ENCODE data around the gene PATJ.
"Not testable (repeated sequence)": the region's sequence is repeated elsewhere in the genome, so short reads cannot be mapped to it uniquely, and the experiment has no call there.

The PATJ gene

GRCh38 chr1:62177621-62178020 lies 435.3 kb downstream of the PATJ start:
- H3K36me3 ChIP-seq (ENCODE audit: control insufficient read depth in 1 of 2, insufficient read depth in 2 of 2, low read length in 2 of 2) = no peaks in the 10 kb centered on the region
- no peak overlapping the region for H3K9ac ChIP-seq (ENCODE audit: low read length)
- peaks cover 4 to 29% of the 10 kb centered on the region in 2 experiments for H3K4me1 ChIP-seq (ENCODE audit: control insufficient read depth in 1 of 2, insufficient read depth in 2 of 2, low read length in 2 of 2)
- H3K18ac ChIP-seq (ENCODE audit: low read length) = no peak overlapping the region
- no peaks in the 10 kb centered on the region for H3K9me3 ChIP-seq (ENCODE audit: insufficient read depth, low read depth, low read length)
- no peak overlapping the region for H4K8ac ChIP-seq (ENCODE audit: low read depth, low read length)
- no CpG with 5 or more reads among the region's 1 CpG for WGBS (ENCODE audit: extremely low coverage, insufficient coverage, insufficient read length)
- H2AK5ac ChIP-seq (ENCODE audit: low read length) = no peak overlapping the region
- no peak overlapping the region for H3K4me2 ChIP-seq (ENCODE audit: low read length)
- no peak for DNase-seq
- H3K14ac ChIP-seq (ENCODE audit: low read length) = no peak overlapping the region
- peaks cover 19% of the 10 kb centered on the region for H3K79me1 ChIP-seq (ENCODE audit: low read length)
- H2BK12ac ChIP-seq (ENCODE audit: low read length) = no peak overlapping the region
- H3K4me3 ChIP-seq (ENCODE audit: low read depth, low read length) = no peak overlapping the region
- H4K12ac ChIP-seq (ENCODE audit: low read depth, low read length) = no peak overlapping the region
- no peak overlapping the region for H4K91ac ChIP-seq (ENCODE audit: low read depth, low read length)
- no peak overlapping the region for H3K4ac ChIP-seq (ENCODE audit: low read depth, low read length)
- H3K23ac ChIP-seq (ENCODE audit: low read length) = no peak overlapping the region
- no peaks in the 10 kb centered on the region for H3K27me3 ChIP-seq (ENCODE audit: insufficient read depth, low read length)
- H3K27ac ChIP-seq (ENCODE audit: low read depth, low read length) = peak overlapping the region; percentile 7
- no peak overlapping the region for H2BK5ac ChIP-seq (ENCODE audit: low read depth, low read length, poor library complexity)
- H2AFZ ChIP-seq (ENCODE audit: insufficient read depth, low read length, poor library complexity) = no peak overlapping the region
- H3K79me2 ChIP-seq (ENCODE audit: control insufficient read depth, insufficient read depth, low read length, poor library complexity) = no peaks in the 10 kb centered on the region
- no peak overlapping the region for H2BK120ac ChIP-seq (ENCODE audit: insufficient read depth, low read length, poor library complexity)

- Histone ChIP-seq H2BK120ac (ENCODE audit: insufficient read depth, low read length, poor library complexity) (peak overlapping the region; percentile 77), H3K18ac (ENCODE audit: low read length) (no peak overlapping the region), H4K91ac (ENCODE audit: low read depth, low read length) (peak overlapping the region; percentile 69), H3K9me3 (ENCODE audit: insufficient read depth, low read depth, low read length) (no peaks in the 10 kb centered on the region), H2BK12ac (ENCODE audit: low read length) (peak overlapping the region; percentile 46), H3K27ac (ENCODE audit: low read depth, low read length) (peak overlapping the region; percentile 36), H3K4me3 (ENCODE audit: low read depth, low read length) (no peak overlapping the region), H3K79me2 (ENCODE audit: control insufficient read depth, insufficient read depth, low read length, poor library complexity) (no peaks in the 10 kb centered on the region), H3K27me3 (ENCODE audit: insufficient read depth, low read length) (no peaks in the 10 kb centered on the region), H3K4me1 (ENCODE audit: control insufficient read depth in 1 of 2, insufficient read depth in 2 of 2, low read length in 2 of 2) (peaks cover 6 to 31% of the 10 kb centered on the region in 2 experiments), H2AFZ (ENCODE audit: insufficient read depth, low read length, poor library complexity) (no peak overlapping the region), H4K12ac (ENCODE audit: low read depth, low read length) (no peak overlapping the region), H3K4ac (ENCODE audit: low read depth, low read length) (no peak overlapping the region), H3K23ac (ENCODE audit: low read length) (no peak overlapping the region), H3K14ac (ENCODE audit: low read length) (no peak overlapping the region), H3K9ac (ENCODE audit: low read length) (no peak overlapping the region), H3K36me3 (ENCODE audit: control insufficient read depth in 1 of 2, insufficient read depth in 2 of 2, low read length in 2 of 2) (no peaks in the 10 kb centered on the region), H3K4me2 (ENCODE audit: low read length) (no peak overlapping the region), H2BK5ac (ENCODE audit: low read depth, low read length, poor library complexity) (peak overlapping the region; percentile 69), H2AK5ac (ENCODE audit: low read length) (peak overlapping the region; percentile 93), H3K79me1 (ENCODE audit: low read length) (peaks cover 21% of the 10 kb centered on the region), H4K8ac (ENCODE audit: low read depth, low read length) (peak overlapping the region; percentile 51)
- no CpG with 5 or more reads among the region's 7 CpGs for WGBS (ENCODE audit: extremely low coverage, insufficient coverage, insufficient read length)
- no peak for DNase-seq
These were observed 436.1 kb downstream of the PATJ start for GRCh38 chr1:62178372-62178771.

- not testable (repeated sequence) for H3K27me3 ChIP-seq (ENCODE audit: insufficient read depth, low read length); H3K4ac ChIP-seq (ENCODE audit: low read depth, low read length); H3K9ac ChIP-seq (ENCODE audit: low read length); H4K8ac ChIP-seq (ENCODE audit: low read depth, low read length); H4K91ac ChIP-seq (ENCODE audit: low read depth, low read length); H3K36me3 ChIP-seq (ENCODE audit: control insufficient read depth in 1 of 2, insufficient read depth in 2 of 2, low read length in 2 of 2); H3K18ac ChIP-seq (ENCODE audit: low read length); H3K14ac ChIP-seq (ENCODE audit: low read length); H2AK5ac ChIP-seq (ENCODE audit: low read length); H3K23ac ChIP-seq (ENCODE audit: low read length); H3K4me3 ChIP-seq (ENCODE audit: low read depth, low read length); H3K9me3 ChIP-seq (ENCODE audit: insufficient read depth, low read depth, low read length); H3K79me2 ChIP-seq (ENCODE audit: control insufficient read depth, insufficient read depth, low read length, poor library complexity); H2AFZ ChIP-seq (ENCODE audit: insufficient read depth, low read length, poor library complexity); H2BK120ac ChIP-seq (ENCODE audit: insufficient read depth, low read length, poor library complexity); H4K12ac ChIP-seq (ENCODE audit: low read depth, low read length); H2BK12ac ChIP-seq (ENCODE audit: low read length)
- WGBS (ENCODE audit: extremely low coverage, insufficient coverage, insufficient read length) = no CpG with 5 or more reads among the region's 4 CpGs
- DNase-seq = peak; percentile 64 to 95
- peak overlapping the region; percentile 61 for H2BK5ac ChIP-seq (ENCODE audit: low read depth, low read length, poor library complexity)
- H3K27ac ChIP-seq (ENCODE audit: low read depth, low read length) = peak overlapping the region; percentile 90
- peaks cover 7 to 35% of the 10 kb centered on the region in 2 experiments for H3K4me1 ChIP-seq (ENCODE audit: control insufficient read depth in 1 of 2, insufficient read depth in 2 of 2, low read length in 2 of 2)
- H3K4me2 ChIP-seq (ENCODE audit: low read length) = peak overlapping the region; percentile 56
- H3K79me1 ChIP-seq (ENCODE audit: low read length) = peaks cover 22% of the 10 kb centered on the region
These were observed 437.8 kb downstream of the PATJ start for GRCh38 chr1:62180054-62180453.

GRCh38 chr1:62180639-62181038 lies 438.4 kb downstream of the PATJ start:
- Histone ChIP-seq H2AK5ac (ENCODE audit: low read length) (no peak overlapping the region), H3K79me1 (ENCODE audit: low read length) (peaks cover 22% of the 10 kb centered on the region), H3K9me3 (ENCODE audit: insufficient read depth, low read depth, low read length) (no peaks in the 10 kb centered on the region), H4K8ac (ENCODE audit: low read depth, low read length) (no peak overlapping the region), H3K23ac (ENCODE audit: low read length) (no peak overlapping the region), H2BK12ac (ENCODE audit: low read length) (peak overlapping the region; percentile 36), H3K4me3 (ENCODE audit: low read depth, low read length) (no peak overlapping the region), H3K14ac (ENCODE audit: low read length) (no peak overlapping the region), H3K36me3 (ENCODE audit: control insufficient read depth in 1 of 2, insufficient read depth in 2 of 2, low read length in 2 of 2) (no peaks in the 10 kb centered on the region), H3K27ac (ENCODE audit: low read depth, low read length) (peak overlapping the region; percentile 90), H3K27me3 (ENCODE audit: insufficient read depth, low read length) (no peaks in the 10 kb centered on the region), H3K18ac (ENCODE audit: low read length) (no peak overlapping the region), H3K4ac (ENCODE audit: low read depth, low read length) (no peak overlapping the region), H3K4me2 (ENCODE audit: low read length) (peak overlapping the region; percentile 56), H3K9ac (ENCODE audit: low read length) (no peak overlapping the region), H3K79me2 (ENCODE audit: control insufficient read depth, insufficient read depth, low read length, poor library complexity) (no peaks in the 10 kb centered on the region), H2AFZ (ENCODE audit: insufficient read depth, low read length, poor library complexity) (no peak overlapping the region), H4K12ac (ENCODE audit: low read depth, low read length) (no peak overlapping the region), H3K4me1 (ENCODE audit: control insufficient read depth in 1 of 2, insufficient read depth in 2 of 2, low read length in 2 of 2) (peaks cover 7 to 35% of the 10 kb centered on the region in 2 experiments), H2BK120ac (ENCODE audit: insufficient read depth, low read length, poor library complexity) (no peak overlapping the region), H2BK5ac (ENCODE audit: low read depth, low read length, poor library complexity) (peak overlapping the region; percentile 61), H4K91ac (ENCODE audit: low read depth, low read length) (no peak overlapping the region)
- peak; percentile 90 to 99 for DNase-seq
- no CpG with 5 or more reads among the region's 6 CpGs for WGBS (ENCODE audit: extremely low coverage, insufficient coverage, insufficient read length)

All from trophoblast cell (in vitro differentiated cells and primary cell).